HUES64 (cell line): Measurements from ENCODE around the gene PLCB4.
"Not testable (repeated sequence)": the region's sequence is repeated elsewhere in the genome, so short reads cannot be mapped to it uniquely, and the experiment has no call there.

ENCODE experiments used
- H3K27ac ChIP-seq: 2 replicates; pipeline ENCODE4 v1.7.0; 2013; ENCODE audit warnings: low read depth, low read length, inconsistent platforms
- H3K27me3 ChIP-seq: 2 replicates; pipeline ENCODE4 v1.6.1; 2013; ENCODE audit warnings: mild to moderate bottlenecking, low read length; ENCODE audit not compliant: insufficient read depth
- H3K36me3 ChIP-seq: 2 replicates; pipeline ENCODE4 v1.6.1; 2013; ENCODE audit warnings: mild to moderate bottlenecking, low read length; ENCODE audit not compliant: insufficient read depth
- H3K4me1 ChIP-seq: 2 replicates; pipeline ENCODE4 v1.6.1; 2013; ENCODE audit warnings: mild to moderate bottlenecking, low read length, moderate library complexity; ENCODE audit not compliant: insufficient read depth
- H3K4me3 ChIP-seq: 2 replicates; pipeline ENCODE4 v1.5.1; 2013; ENCODE audit warnings: mild to moderate bottlenecking, low read length, moderate library complexity
- H3K9ac ChIP-seq: 2 replicates; pipeline ENCODE4 v1.6.1; 2013; ENCODE audit warnings: mild to moderate bottlenecking, low read depth, low read length
- H3K9me3 ChIP-seq: 2 replicates; pipeline ENCODE4 v1.6.1; 2013; ENCODE audit warnings: low read depth, low read length; ENCODE audit not compliant: insufficient read depth
- WGBS: fragments of 150-250, 120-280 bp; methylation state at CpG from one replicate; pipeline ENCODE4 v1.1.7; 2013; ENCODE audit warnings: missing lambda C conversion rate; 5-methylcytosine and 5-hydroxymethylcytosine counted together

The PLCB4 gene

GRCh38 chr20:9141921-9142320 is 73.0 kb downstream of the PLCB4 start:
- Histone ChIP-seq H3K9ac (no peak overlapping the region), H3K9me3 (peaks cover 7% of the 10 kb centered on the region; the same call in 1 of the 2 replicates), H3K27me3 (no peaks in the 10 kb centered on the region), H3K4me3 (no peak overlapping the region), H3K36me3 (no peaks in the 10 kb centered on the region), H3K27ac (no peak overlapping the region), H3K4me1 (peaks cover 6% of the 10 kb centered on the region)

- WGBS, result 90% methylated on average over 3 of the region's 3 CpGs
- H3K9me3 ChIP-seq, result peaks cover 7% of the 10 kb centered on the region; the same call in 1 of the 2 replicates
- no peak overlapping the region for H3K9ac ChIP-seq
- no peak overlapping the region for H3K27ac ChIP-seq
- H3K27me3 ChIP-seq, result no peaks in the 10 kb centered on the region
- H3K4me1 ChIP-seq, result no peaks in the 10 kb centered on the region; the same call in 1 of the 2 replicates
- no peak overlapping the region for H3K4me3 ChIP-seq
- no peaks in the 10 kb centered on the region for H3K36me3 ChIP-seq
Observed at GRCh38 chr20:9142809-9143208, 73.9 kb downstream of the PLCB4 start.

- no peak overlapping the region for H3K4me3 ChIP-seq
- no peak overlapping the region for H3K9ac ChIP-seq
- H3K9me3 ChIP-seq, result 0 out of 2 replicates have a peak, but pooled peaks cover 3% of the 10 kb centered on the region
- no peaks in the 10 kb centered on the region for H3K27me3 ChIP-seq
- no peaks in the 10 kb centered on the region; the same call in 1 of the 2 replicates for H3K4me1 ChIP-seq
- 88% methylated on average over 1 of the region's 1 CpG for WGBS
- no peak overlapping the region for H3K27ac ChIP-seq
- H3K36me3 ChIP-seq, result no peaks in the 10 kb centered on the region
Observed at GRCh38 chr20:9143926-9144325, 75.0 kb downstream of the PLCB4 start.

GRCh38 chr20:9144643-9145042 is 75.8 kb downstream of the PLCB4 start:
- Histone ChIP-seq H3K27ac (no peak overlapping the region), H3K9me3 (0 out of 2 replicates have a peak, but pooled peaks cover 3% of the 10 kb centered on the region), H3K4me3 (no peak overlapping the region), H3K4me1 (no peaks in the 10 kb centered on the region; the same call in 1 of the 2 replicates), H3K36me3 (no peaks in the 10 kb centered on the region), H3K27me3 (no peaks in the 10 kb centered on the region), H3K9ac (no peak overlapping the region)
- WGBS, result 50% methylated on average over 2 of the region's 2 CpGs

GRCh38 chr20:9145142-9145541 is 76.3 kb downstream of the PLCB4 start:
- H3K4me3 ChIP-seq, result no peak overlapping the region
- H3K4me1 ChIP-seq, result no peaks in the 10 kb centered on the region; the same call in 1 of the 2 replicates

GRCh38 chr20:9146649-9147048 is 77.8 kb downstream of the PLCB4 start:
- no peaks in the 10 kb centered on the region for H3K27me3 ChIP-seq
- H3K9ac ChIP-seq, result no peak overlapping the region
- 91% methylated on average over 2 of the region's 2 CpGs for WGBS
- no peaks in the 10 kb centered on the region for H3K36me3 ChIP-seq
- no peaks in the 10 kb centered on the region; the same call in 1 of the 2 replicates for H3K4me1 ChIP-seq
- H3K27ac ChIP-seq, result no peak overlapping the region
- 0 out of 2 replicates have a peak, but pooled peaks cover 3% of the 10 kb centered on the region for H3K9me3 ChIP-seq
- H3K4me3 ChIP-seq, result no peak overlapping the region

More at GRCh38 chr20:9145142-9145541, 76.3 kb downstream of the PLCB4 start:
- H3K9ac ChIP-seq, result no peak overlapping the region
- no peaks in the 10 kb centered on the region for H3K27me3 ChIP-seq
- H3K36me3 ChIP-seq, result no peaks in the 10 kb centered on the region
- 0 out of 2 replicates have a peak, but pooled peaks cover 3% of the 10 kb centered on the region for H3K9me3 ChIP-seq
- H3K27ac ChIP-seq, result no peak overlapping the region

- Histone ChIP-seq H3K9me3 (0 out of 2 replicates have a peak, but pooled peaks cover 3% of the 10 kb centered on the region), H3K27ac (no peak overlapping the region), H3K4me3 (no peak overlapping the region), H3K9ac (no peak overlapping the region), H3K36me3 (no peaks in the 10 kb centered on the region), H3K4me1 (no peaks in the 10 kb centered on the region; the same call in 1 of the 2 replicates), H3K27me3 (no peaks in the 10 kb centered on the region)
- WGBS, result 96% methylated on average over 2 of the region's 2 CpGs
Observed at GRCh38 chr20:9147547-9148024, 78.7 kb downstream of the PLCB4 start.

GRCh38 chr20:9148291-9148690 is 79.4 kb downstream of the PLCB4 start:
- WGBS, result 96% methylated on average over 3 of the region's 3 CpGs
- Histone ChIP-seq H3K27me3 (no peaks in the 10 kb centered on the region), H3K4me3 (no peak overlapping the region), H3K36me3 (no peaks in the 10 kb centered on the region), H3K27ac (no peak overlapping the region), H3K4me1 (no peaks in the 10 kb centered on the region; the same call in 1 of the 2 replicates), H3K9me3 (0 out of 2 replicates have a peak, but pooled peaks cover 3% of the 10 kb centered on the region), H3K9ac (no peak overlapping the region)

- no peaks in the 10 kb centered on the region; the same call in 1 of the 2 replicates for H3K4me1 ChIP-seq
- H3K4me3 ChIP-seq, result no peak overlapping the region
- H3K9ac ChIP-seq, result no peak overlapping the region
- no peak overlapping the region for H3K27ac ChIP-seq
- H3K9me3 ChIP-seq, result 0 out of 2 replicates have a peak, but pooled peaks cover 3% of the 10 kb centered on the region
- WGBS, result 94% methylated on average over 3 of the region's 3 CpGs
- H3K36me3 ChIP-seq, result no peaks in the 10 kb centered on the region
- no peaks in the 10 kb centered on the region for H3K27me3 ChIP-seq
Observed at GRCh38 chr20:9149087-9149486, 80.2 kb downstream of the PLCB4 start.

- WGBS, result 89% methylated on average over 4 of the region's 4 CpGs
- Histone ChIP-seq H3K36me3 (no peaks in the 10 kb centered on the region), H3K9me3 (0 out of 2 replicates have a peak, but pooled peaks cover 3% of the 10 kb centered on the region), H3K4me1 (no peaks in the 10 kb centered on the region; the same call in 1 of the 2 replicates), H3K27ac (no peak overlapping the region), H3K9ac (no peak overlapping the region), H3K27me3 (no peaks in the 10 kb centered on the region), H3K4me3 (no peak overlapping the region)
Observed at GRCh38 chr20:9149796-9150195, 80.9 kb downstream of the PLCB4 start.

- Histone ChIP-seq H3K9ac (no peak overlapping the region), H3K4me3 (no peak overlapping the region), H3K27me3 (no peaks in the 10 kb centered on the region), H3K9me3 (0 out of 2 replicates have a peak, but pooled peaks cover 3% of the 10 kb centered on the region), H3K36me3 (no peaks in the 10 kb centered on the region), H3K27ac (no peak overlapping the region), H3K4me1 (no peaks in the 10 kb centered on the region)
- WGBS, result 99% methylated on average over 3 of the region's 3 CpGs
Observed at GRCh38 chr20:9150679-9151078, 81.8 kb downstream of the PLCB4 start.

- H3K4me1 ChIP-seq, H3K27me3 ChIP-seq, H3K4me3 ChIP-seq, H3K36me3 ChIP-seq, H3K27ac ChIP-seq, H3K9me3 ChIP-seq, H3K9ac ChIP-seq: not testable (repeated sequence)
- WGBS, result 48% methylated on average over 1 of the region's 1 CpG
Observed at GRCh38 chr20:9152139-9152538, 83.3 kb downstream of the PLCB4 start.
